ENCODE results near the gene SCN5A.
"Not testable (repeated sequence)": the region's sequence is repeated elsewhere in the genome, so short reads cannot be mapped to it uniquely, and the experiment has no call there.

Gene SCN5A

DNA sequence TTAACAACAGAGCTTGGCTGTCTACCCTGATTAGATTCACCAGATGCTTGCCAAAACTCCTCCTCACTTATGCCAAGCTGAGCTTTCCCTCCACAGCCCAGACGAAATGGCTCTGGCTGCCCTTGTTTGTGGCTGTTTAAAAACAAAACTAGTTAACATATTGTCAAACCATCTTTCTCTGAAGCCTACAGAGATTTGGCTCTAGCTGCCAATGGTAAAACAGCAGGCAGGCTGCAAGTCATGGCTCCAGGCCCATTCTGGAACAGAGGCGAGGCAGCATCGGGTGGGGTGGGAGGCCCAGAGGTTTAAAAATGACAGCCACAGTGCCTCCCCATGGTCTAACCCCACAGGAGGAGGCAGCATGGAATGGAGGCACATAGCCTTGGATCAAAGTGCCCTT is 75.9 kb downstream of the SCN5A start:
- no peak overlapping the region for H3K4me3 ChIP-seq (ENCODE audit: low read depth, low read length)
- DNase-seq (ENCODE audit: low read depth), result no peak
- TF ChIP-seq, protein P1, sequence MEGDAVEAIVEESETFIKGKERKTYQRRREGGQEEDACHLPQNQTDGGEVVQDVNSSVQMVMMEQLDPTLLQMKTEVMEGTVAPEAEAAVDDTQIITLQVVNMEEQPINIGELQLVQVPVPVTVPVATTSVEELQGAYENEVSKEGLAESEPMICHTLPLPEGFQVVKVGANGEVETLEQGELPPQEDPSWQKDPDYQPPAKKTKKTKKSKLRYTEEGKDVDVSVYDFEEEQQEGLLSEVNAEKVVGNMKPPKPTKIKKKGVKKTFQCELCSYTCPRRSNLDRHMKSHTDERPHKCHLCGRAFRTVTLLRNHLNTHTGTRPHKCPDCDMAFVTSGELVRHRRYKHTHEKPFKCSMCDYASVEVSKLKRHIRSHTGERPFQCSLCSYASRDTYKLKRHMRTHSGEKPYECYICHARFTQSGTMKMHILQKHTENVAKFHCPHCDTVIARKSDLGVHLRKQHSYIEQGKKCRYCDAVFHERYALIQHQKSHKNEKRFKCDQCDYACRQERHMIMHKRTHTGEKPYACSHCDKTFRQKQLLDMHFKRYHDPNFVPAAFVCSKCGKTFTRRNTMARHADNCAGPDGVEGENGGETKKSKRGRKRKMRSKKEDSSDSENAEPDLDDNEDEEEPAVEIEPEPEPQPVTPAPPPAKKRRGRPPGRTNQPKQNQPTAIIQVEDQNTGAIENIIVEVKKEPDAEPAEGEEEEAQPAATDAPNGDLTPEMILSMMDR (IDR thresholded peaks at IDR 0.05; ENCODE audit: low read depth, low read length, missing control alignments), result no peak

DNA sequence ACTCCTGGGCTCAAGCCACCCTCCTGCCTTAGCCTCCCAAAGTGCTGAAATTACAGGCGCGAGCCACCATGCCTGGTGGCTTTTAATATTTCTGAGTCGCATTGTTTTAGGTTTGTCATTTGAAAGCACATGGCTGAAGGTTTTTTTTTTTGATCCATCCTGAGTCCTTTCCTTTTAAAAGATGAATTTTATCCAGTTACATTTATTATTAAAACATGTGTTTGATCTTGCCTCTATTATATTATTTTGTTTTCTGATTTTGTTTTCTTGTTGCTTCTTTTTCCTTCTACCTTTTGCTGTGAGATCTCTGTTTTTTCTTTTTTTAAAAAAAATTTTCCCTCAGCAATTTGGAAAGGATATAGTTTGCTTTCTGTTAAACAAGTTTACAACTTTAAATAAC is 76.4 kb downstream of the SCN5A start:
- no peak overlapping the region for H3K4me3 ChIP-seq (ENCODE audit: low read depth, low read length)
- DNase-seq (ENCODE audit: low read depth), result no peak
- TF ChIP-seq, protein P1 (IDR thresholded peaks at IDR 0.05; ENCODE audit: low read depth, low read length, missing control alignments), result no peak

DNA sequence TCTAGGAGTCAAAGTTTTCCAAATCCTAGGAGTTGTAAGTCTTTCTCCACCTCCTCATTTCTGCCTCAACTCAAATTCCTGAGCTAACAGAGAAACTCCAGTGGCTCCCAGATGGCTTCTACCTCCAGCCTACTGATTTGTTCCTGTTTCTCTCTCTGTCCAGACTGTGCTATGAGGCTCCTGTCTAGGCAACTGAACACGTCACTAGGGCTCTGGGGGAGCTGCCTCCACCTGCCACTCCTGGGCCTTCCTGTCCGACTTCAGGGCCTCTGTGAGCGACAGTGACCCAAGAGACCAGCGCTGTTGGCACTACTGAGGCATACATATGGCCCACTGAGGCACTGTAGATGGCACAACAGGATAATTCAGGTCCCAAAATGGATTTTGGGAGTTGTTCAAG is 82.0 kb downstream of the SCN5A start:
- TF ChIP-seq, protein P1 (IDR thresholded peaks at IDR 0.05; ENCODE audit: low read depth, low read length, missing control alignments), result no peak
- no peak for DNase-seq (ENCODE audit: low read depth)
- H3K4me3 ChIP-seq (ENCODE audit: low read depth, low read length), result no peak overlapping the region

DNA sequence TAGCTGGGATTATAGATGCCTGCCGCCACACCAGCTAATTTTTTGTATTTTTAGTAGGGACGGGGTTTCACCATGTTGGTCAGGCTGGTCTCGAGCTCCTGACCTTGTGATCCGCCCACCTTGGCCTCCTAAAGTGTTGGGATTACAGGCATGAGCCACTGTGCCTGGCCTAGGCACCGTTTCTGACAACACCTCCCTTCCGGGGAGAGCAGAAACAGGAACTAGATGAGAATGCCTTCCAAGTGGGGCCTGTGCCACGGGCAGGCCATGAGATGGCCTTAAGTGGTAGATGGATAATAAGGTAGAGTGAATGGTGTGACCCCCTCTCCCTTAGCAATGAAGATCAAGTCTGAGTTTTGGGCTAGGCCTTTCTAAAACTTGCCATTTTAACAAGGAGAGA is 82.7 kb downstream of the SCN5A start:
- not testable (repeated sequence) for H3K4me3 ChIP-seq (ENCODE audit: low read depth, low read length); DNase-seq (ENCODE audit: low read depth)

DNA sequence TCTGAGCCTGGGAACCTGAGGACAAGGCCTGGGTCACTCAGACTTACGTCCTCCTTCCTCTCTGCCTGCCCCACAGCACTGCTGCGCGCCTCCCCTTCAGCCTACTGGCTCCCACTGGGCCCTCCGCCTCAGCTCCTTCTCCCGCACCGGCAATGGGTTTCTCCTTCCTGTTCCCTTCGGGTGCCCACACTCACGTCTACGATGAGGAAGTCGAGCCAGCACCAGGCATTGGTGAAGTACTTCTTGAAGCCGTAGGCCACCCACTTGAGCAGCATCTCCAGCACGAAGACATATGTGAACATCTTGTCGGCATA is 83.3 kb downstream of the SCN5A start:
- TF ChIP-seq, protein P1 (IDR thresholded peaks at IDR 0.05; ENCODE audit: low read depth, low read length, missing control alignments), result no peak
- DNase-seq (ENCODE audit: low read depth), result no peak
- H3K4me3 ChIP-seq (ENCODE audit: low read depth, low read length), result no peak overlapping the region

DNA sequence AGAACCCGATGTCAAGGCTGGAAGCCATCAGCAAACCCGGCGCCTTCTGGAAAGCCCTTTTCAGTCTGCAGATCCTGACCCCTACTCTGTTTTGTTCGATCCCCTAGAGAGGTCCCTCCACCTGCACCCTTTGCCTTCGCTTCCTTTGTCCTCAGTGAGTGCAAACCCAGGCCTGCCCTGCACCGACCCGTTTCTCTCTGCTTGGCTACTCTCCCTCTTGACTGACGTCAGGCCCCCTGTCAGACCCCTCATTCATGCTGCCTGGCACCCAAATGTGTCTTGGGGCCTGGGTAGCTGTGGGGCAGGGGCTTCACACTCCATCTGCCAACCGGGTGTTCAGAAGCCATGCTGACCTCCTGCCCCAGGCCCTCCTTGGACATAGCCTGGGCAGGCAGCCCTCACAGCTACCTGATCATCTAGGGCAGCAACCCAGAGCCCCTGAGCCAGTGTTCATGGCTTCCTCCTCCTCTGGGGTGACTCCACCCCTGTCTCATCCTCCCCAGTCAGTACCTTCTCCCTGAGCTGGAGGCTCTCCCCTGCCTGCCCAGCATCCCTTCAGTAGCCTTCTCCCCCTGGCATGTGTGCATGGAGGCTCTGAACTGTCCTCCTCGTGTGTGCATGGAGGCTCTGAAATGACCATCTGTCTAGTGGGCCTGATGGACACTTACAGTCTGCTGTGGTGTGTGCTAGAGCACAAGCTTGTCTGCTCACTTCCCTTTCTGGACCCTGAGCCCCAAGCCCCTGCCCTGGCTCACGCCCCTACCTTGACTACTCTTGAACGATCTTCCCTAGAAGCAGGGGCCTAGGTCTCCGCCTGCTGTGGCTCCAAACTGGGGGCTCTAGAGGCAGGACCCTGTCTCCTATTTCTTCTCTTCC is 83.9 kb downstream of the SCN5A start:
- no peak overlapping the region for H3K4me3 ChIP-seq (ENCODE audit: low read depth, low read length)
- TF ChIP-seq, protein P1 (IDR thresholded peaks at IDR 0.05; ENCODE audit: low read depth, low read length, missing control alignments), result no peak
- no peak for DNase-seq (ENCODE audit: low read depth)

DNA sequence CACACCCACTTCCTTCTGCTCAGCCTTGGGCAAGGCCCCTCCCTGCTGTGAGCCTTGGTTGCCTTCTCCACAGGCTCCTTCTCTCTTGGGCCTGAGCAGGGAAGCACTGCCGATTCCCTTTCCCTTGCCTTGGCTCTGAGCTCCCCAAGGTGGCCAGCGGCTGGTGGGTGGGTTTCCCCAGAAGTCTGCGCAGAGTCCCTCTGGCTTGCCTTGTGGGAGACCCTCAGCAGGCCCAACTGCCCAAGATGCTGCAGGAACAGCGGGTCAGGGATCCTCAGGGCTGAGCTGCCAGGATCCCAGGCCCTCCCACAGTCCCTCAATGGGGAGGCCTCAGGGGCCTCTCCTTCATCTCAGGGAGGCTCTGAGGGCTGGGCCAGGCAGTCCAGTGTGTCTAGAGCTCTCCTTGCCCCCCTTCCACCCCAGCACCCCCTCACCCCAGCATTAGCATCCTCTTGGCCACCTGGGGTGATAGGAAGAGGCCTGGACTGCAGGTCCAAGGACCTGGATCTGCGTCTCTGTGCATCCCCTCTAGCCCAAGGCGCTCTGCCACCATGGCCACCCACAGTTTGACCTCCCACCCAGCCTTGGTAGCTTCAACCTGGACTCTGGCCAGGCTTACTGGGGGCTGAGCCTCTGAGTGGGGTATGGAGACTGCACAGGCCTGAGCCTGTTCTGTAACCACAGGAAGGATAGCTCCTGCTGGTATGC is 84.7 kb downstream of the SCN5A start:
- TF ChIP-seq, protein P1 (IDR thresholded peaks at IDR 0.05; ENCODE audit: low read depth, low read length, missing control alignments), result no peak
- DNase-seq (ENCODE audit: low read depth), result no peak
- no peak overlapping the region for H3K4me3 ChIP-seq (ENCODE audit: low read depth, low read length)
